Natural killer cell treated with Interleukin-12 subunit alpha and Interleukin-12 subunit beta and Interleukin-15 and Interleukin-18, amount 100 ng/mL, for 72 hours (primary cell): ENCODE measurements around the gene ZNF785. TPM values are rescaled to one million over a fixed set of nuclear protein-coding genes. Genes with fewer than 3 reads are reported as not detected.
"Not testable (repeated sequence)": the region's sequence is repeated elsewhere in the genome, so short reads cannot be mapped to it uniquely, and the experiment has no call there.

ENCODE experiments used
- ATAC-seq, 2 donors: fragments of 150-1000 bp; cut with Tn5 transposase in 1 of 2; sonication (Bioruptor Pico), chemical (Tn5 transposase) in 1 of 2; 2 replicates each; pipeline ENCODE4 v1.10.0; 2021
- DNase-seq: peaks from one replicate; pipeline ENCODE4 v3.0.0; 2022; ENCODE audit warnings: low spot score
- H3K27ac Mint-ChIP-seq, 2 donors: 1 replicate in 1 of 2; 2 replicates in 1 of 2; pipeline ENCODE4 v1.8.0; 2022; ENCODE audit warnings: mixed read lengths in 2 of 2, mild to moderate bottlenecking in 1 of 2, moderate library complexity in 1 of 2
- H3K27me3 Mint-ChIP-seq, 2 donors: 1 replicate in 1 of 2; 2 replicates in 1 of 2; pipeline ENCODE4 v1.8.0; 2022; ENCODE audit warnings: mixed read lengths in 2 of 2
- H3K36me3 Mint-ChIP-seq: one replicate; pipeline ENCODE4 v1.8.0; 2022; ENCODE audit warnings: mixed read lengths
- H3K4me1 Mint-ChIP-seq, 2 donors: 1 replicate in 1 of 2; 2 replicates in 1 of 2; pipeline ENCODE4 v1.8.0; 2022; ENCODE audit warnings: low read depth in 2 of 2, mixed read lengths in 2 of 2, mild to moderate bottlenecking in 1 of 2
- H3K4me3 Mint-ChIP-seq: one replicate; pipeline ENCODE4 v1.8.0; 2022; ENCODE audit warnings: mixed read lengths
- H3K9me3 Mint-ChIP-seq: 2 replicates; pipeline ENCODE4 v1.8.0; 2022; ENCODE audit warnings: mixed read lengths
- total RNA-seq, 2 donors: library from RNA; stranded (reverse); gene quantifications; one replicate each; pipeline ENCODE4 v1.2.3, GENCODE V29; 2022

ZNF785 gene
- total RNA-seq, 2 donors from 2014 or later = 13.3 to 20.0 TPM

DNA sequence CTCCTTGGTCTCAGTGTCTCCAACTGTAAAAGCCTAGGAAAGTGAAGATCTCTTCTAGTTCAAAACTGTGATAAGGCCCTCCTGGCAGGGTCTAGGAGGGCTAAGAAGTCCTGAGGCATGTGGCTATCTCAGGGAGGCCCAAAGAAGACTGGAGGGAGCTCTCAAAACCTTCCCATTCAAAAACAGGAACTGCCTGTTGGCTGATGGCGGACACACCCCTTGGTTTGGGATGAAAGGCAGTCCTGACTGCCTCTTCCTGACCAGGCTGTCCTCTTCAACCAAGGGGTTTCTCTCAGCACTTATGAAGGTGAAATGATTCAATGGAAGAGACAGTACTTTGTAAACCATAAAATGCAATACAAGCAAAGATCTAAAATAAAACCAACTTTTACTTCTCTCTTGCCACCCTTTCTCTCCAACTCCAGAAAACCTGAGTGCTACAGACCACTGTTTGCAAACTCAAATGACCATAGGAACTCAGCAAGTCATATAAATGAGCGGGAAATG lies 32.1 kb downstream of the ZNF785 start:
- Mint-ChIP-seq H3K4me1 (peaks cover 33 to 34% of the 10 kb centered on the region in 2 donors), H3K4me3 (no peak overlapping the region), H3K27me3 (no peaks in the 10 kb centered on the region), H3K36me3 (peaks cover 4% of the 10 kb centered on the region), H3K27ac (peak overlapping the region; percentile 70 to 94), H3K9me3 (no peaks in the 10 kb centered on the region)
- no peak for DNase-seq
- no peak for ATAC-seq

DNA sequence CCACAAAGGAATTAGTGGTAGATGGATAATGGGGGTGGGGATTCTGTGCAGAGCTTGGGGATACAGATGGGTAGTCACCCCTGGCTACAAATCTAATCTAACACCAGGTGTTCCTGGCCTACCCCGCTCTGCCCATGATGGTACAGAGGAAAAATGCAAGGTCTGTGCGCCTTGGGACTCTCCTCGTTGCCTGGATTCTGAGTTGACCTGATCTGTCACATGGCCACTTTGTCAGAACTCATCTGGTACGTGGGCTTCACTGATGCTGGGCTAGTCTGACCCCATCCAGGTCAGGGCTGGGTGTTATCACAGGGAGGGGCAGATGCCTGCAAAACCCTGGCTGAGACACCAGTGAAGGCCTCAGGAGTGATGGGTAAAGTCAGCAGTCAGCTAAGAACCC lies 32.5 kb downstream of the ZNF785 start:
- Mint-ChIP-seq H3K4me3 (no peak overlapping the region), H3K27me3 (no peaks in the 10 kb centered on the region), H3K9me3 (no peaks in the 10 kb centered on the region), H3K36me3 (peaks cover 4% of the 10 kb centered on the region), H3K27ac (peak overlapping the region; percentile 70 to 94), H3K4me1 (peaks cover 33% of the 10 kb centered on the region in 2 donors)
- ATAC-seq = no peak
- no peak for DNase-seq

DNA sequence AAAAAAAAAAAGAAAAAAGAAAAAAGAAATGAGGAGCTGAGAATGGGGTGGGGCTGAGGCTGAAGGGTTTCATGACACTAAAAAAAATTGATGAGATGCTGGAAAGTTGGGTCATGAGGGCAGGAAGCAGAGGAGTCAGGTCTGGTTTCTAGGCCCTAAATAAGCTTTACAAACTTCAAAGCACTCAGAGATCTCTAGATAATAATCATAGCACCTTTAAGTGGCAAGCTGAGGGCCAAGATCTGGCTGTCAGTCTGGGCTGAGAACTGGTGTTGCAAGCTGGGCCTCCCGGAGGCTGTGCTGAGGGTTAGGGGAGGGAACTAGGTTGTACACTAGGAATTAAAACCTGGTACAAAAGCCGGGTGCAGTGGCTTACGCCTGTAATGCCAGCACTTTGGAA lies 33.7 kb downstream of the ZNF785 start:
- H3K4me1 Mint-ChIP-seq = peaks cover 33% of the 10 kb centered on the region in 2 donors
- H3K36me3 Mint-ChIP-seq = peaks cover 4% of the 10 kb centered on the region
- peak overlapping the region; percentile 70 to 94 for H3K27ac Mint-ChIP-seq
- no peaks in the 10 kb centered on the region for H3K27me3 Mint-ChIP-seq
- DNase-seq (no peak), ATAC-seq (peak; percentile 69 to 81)
- H3K9me3 Mint-ChIP-seq = no peaks in the 10 kb centered on the region
- peak overlapping the region; percentile 45 for H3K4me3 Mint-ChIP-seq

DNA sequence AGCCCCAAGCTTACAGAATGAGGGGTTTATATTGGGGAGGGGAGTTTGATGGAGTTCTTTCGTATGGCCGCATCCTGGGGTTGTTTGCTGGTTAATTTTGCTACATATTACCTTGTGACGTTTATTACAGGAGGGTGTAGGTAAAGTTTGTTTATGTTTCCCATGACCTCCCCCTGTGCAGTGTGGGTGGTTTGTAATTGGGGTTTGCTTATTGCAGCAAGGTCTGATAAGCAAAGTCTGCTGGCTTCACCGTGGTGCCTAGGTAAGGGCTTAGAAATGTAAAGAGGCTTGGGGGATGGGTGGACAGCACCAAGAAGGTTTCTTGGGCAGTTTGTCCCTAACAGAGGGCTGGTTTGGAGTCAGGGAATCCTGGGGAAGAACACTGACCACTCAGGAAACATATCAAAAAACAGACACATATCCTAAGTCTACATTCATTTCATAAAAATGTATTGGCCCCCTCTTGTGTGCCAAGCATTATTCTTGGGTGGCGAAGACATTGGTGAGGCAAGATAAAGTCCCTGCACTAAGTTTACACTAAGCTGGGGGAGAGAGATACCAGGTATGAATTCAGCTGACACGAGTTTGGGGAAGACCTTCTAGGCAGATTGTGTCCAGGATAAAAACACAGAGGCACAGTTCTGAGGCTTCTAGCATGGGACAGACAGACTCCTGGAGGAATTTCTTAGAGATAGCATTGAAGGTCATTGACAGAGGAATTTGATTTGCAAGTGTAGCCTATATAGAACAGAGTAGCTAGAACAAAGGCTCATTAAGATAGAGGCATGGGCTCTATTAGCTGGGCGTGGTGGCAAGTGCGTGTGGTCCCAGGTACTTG lies 36.9 kb downstream of the ZNF785 start:
- H3K9me3 Mint-ChIP-seq = no peaks in the 10 kb centered on the region
- no peak overlapping the region for H3K4me3 Mint-ChIP-seq
- ATAC-seq (no peak), DNase-seq (no peak)
- H3K36me3 Mint-ChIP-seq = no peaks in the 10 kb centered on the region
- peak overlapping the region in 1 of 2 donors; percentile 9 for H3K27ac Mint-ChIP-seq
- no peaks in the 10 kb centered on the region for H3K27me3 Mint-ChIP-seq
- peaks cover 18 to 21% of the 10 kb centered on the region in 2 donors for H3K4me1 Mint-ChIP-seq

DNA sequence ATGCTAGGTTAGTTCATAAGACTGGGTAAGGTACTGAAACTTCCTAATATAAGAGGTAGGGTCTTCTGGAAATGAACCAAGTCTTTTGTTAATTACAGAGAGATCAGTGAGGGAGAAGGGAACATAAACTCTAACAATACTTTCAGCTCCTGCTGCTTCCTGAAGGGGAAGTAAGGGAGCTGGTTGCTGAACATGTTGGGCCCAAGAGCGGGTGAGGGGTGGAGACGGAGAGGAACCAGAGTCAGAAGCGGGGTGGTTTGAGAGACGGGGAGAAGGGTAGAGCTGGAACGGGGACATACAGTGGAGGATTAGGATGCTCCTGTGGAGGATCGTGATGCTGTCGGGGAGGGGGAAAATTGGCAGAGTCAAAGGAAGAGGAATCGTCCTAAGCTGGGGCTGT lies 39.4 kb downstream of the ZNF785 start:
- Mint-ChIP-seq H3K4me1 (peaks cover 0 to 1% of the 10 kb centered on the region in 2 donors), H3K27ac (peak overlapping the region in 1 of 2 donors; percentile 13), H3K4me3 (no peak overlapping the region), H3K27me3 (no peaks in the 10 kb centered on the region), H3K36me3 (no peaks in the 10 kb centered on the region), H3K9me3 (no peaks in the 10 kb centered on the region)
- no peak for ATAC-seq
- DNase-seq = no peak

DNA sequence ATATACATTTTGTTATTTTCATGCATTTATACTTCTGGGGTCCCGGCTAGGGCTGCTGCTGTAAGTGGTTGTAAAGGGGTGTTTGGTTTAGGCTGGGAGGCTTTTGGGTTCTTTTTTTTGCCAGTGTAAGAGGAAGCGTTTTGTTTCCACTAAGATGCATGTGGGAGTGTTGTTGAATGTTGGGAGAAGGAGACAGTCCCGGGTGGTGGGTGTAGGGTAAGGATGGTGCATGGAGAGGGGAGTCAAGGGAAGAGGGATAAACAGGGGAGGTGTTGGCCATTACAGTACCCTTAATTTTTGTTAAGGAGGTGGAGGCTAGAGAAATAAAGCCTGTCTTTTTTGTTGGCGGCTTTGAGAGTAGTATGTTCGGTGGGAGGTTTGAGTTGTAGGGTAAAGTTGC lies 42.4 kb downstream of the ZNF785 start:
- ATAC-seq (no peak), DNase-seq (no peak)
- H3K27me3 Mint-ChIP-seq = no peaks in the 10 kb centered on the region
- no peaks in the 10 kb centered on the region for H3K4me1 Mint-ChIP-seq
- no peak overlapping the region for H3K4me3 Mint-ChIP-seq
- no peaks in the 10 kb centered on the region for H3K9me3 Mint-ChIP-seq
- no peak overlapping the region for H3K27ac Mint-ChIP-seq
- no peaks in the 10 kb centered on the region for H3K36me3 Mint-ChIP-seq

DNA sequence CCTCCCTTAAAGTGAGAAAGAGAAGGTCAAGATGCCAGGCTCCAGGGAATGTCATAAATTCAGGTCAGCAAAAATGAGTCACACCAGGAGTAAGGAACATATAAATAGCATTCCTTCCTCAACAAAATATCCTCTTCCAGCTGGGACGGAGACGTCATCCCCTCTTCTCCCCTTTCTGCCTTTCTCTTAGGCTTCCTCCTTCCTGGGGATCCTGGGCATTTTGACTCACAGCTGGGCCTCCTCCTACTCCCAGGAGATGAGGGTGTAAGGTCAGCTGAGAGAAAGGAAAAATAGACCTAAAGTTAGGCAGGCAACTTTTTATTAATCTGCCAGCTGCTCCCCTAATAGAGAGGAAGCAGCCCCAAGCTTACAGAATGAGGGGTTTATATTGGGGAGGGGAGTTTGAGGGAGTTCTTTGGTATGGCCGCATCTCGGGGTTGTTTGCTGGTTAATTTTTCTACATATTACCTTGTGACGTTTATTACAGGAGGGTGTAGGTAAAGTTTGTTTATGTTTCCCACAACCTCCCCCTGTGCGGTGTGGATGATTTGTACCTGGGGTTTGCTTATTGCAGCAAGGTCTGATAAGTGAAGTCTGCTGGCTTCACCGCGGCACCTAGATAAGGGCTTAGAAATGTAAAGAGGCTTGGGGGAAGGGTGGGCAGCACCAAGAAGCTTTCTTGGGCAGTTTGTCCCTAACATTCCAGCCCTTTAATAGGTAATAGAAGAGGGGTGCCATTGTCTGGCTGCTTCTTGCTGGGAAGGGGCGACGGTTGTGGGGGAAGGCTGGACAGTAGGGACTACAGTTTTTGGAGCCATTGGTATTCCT lies 43.8 kb downstream of the ZNF785 start:
- Mint-ChIP-seq H3K9me3 (no peaks in the 10 kb centered on the region), H3K27me3 (no peaks in the 10 kb centered on the region), H3K27ac (no peak overlapping the region), H3K4me3 (no peak overlapping the region), H3K4me1 (peaks cover 0 to 2% of the 10 kb centered on the region in 2 donors), H3K36me3 (no peaks in the 10 kb centered on the region)
- DNase-seq (no peak), ATAC-seq (no peak)

DNA sequence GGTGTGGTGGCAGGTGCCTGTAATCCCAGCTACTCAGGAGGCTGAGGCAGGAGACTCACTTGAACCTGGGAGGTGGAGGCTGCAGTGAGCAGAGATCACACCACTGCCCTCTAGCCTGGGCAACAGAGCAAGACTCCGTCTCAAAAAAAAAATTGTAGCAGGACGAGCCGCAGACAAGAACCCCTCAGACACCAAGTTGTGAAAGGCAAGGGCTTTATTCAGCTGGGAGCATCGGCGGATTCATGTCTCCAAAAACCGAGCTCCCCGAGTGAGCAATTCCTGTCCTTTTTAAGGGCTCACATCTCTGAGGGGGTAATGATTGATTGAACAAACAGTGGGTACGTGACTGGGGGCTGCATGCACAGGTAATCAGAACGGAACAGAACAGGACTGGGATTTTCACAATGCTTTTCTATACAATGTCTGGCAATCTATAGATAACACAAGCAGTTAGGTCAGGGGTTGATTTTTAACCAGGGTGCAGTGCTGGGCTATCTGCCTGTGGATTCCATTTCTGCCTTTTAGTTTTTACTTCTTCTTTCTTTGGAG lies 44.5 kb downstream of the ZNF785 start:
- ATAC-seq, H3K4me3 Mint-ChIP-seq, H3K36me3 Mint-ChIP-seq, H3K27me3 Mint-ChIP-seq, DNase-seq, H3K9me3 Mint-ChIP-seq, H3K4me1 Mint-ChIP-seq, H3K27ac Mint-ChIP-seq: not testable (repeated sequence)

DNA sequence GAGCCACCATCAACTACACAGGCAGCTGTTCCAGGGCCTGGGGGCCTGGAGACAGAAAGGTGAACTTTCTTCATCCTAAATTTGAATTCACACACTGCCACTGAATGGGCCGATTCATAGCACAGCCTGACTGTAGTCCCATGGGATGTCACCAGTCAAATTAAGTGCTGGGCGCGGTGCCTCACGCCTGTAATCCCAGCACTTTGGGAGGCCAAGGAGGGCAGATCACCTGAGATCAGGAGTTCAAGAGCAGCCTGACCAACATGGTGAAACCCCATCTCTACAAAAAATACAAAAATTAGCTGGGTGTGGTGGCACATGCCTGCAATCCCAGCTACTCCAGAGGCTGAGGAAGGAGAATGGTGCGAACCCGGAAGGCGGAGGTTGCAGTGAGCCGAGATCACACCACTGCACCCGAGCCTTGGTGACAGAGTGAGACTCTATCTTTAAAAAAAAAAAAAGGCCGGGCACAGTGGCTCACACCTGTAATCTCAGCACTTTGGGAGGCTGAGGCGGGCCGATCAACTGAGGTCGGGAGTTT lies 45.4 kb downstream of the ZNF785 start:
- H3K27ac Mint-ChIP-seq, H3K36me3 Mint-ChIP-seq, H3K27me3 Mint-ChIP-seq, ATAC-seq, DNase-seq, H3K4me3 Mint-ChIP-seq, H3K9me3 Mint-ChIP-seq: not testable (repeated sequence)
- peaks cover 13 to 14% of the 10 kb centered on the region in 2 donors for H3K4me1 Mint-ChIP-seq

DNA sequence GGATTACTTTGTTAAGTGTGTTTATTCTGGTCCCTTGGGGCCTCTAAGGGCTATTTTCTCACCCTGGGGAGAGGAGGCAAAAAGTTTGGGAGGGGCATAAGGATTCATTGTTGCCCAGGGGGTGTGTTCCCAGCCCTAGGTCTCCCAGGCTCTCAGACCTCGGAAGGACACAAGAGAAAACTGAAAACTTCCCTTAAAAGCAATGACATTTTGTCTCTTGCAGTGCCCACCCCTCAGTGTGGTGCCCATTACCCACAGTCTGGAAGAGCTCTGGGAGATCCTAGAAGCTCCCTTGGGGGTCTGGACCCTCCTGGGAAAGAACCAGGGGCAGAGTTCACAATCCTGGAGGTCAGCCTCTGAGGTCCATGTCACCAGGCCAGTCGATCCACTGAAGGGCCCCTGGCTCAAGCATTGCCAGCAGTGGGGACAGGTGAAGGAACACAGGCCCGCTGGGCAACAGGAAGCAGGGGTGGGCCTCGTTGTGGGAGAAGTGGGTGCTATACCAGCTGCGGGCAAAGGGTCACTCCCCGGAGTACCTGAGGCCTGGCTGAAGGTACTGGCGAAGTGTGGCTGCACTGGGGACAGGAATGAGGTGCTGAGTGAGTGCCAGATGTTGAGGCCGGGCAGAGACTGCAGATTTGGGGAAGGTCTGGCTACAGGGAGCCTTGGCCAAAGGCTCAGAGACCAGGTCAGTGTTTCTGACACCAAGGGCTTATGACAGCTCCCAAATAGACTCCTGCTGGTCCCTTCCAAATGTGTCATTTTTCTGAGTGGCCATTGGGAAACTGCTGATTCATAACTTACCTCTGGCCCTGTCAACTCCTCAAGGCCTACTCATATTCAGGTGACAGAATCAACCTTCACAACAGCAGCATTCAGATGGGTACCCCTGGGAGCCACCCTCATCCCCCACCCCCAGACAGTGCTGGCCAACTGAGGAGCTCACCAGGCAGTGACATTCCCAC lies 46.2 kb downstream of the ZNF785 start:
- no peaks in the 10 kb centered on the region for H3K27me3 Mint-ChIP-seq
- peaks cover 16% of the 10 kb centered on the region in 2 donors for H3K4me1 Mint-ChIP-seq
- DNase-seq (no peak), ATAC-seq (no peak)
- peak overlapping the region in 1 of 2 donors; percentile 13 for H3K27ac Mint-ChIP-seq
- no peaks in the 10 kb centered on the region for H3K9me3 Mint-ChIP-seq
- H3K36me3 Mint-ChIP-seq = no peaks in the 10 kb centered on the region
- no peak overlapping the region for H3K4me3 Mint-ChIP-seq

DNA sequence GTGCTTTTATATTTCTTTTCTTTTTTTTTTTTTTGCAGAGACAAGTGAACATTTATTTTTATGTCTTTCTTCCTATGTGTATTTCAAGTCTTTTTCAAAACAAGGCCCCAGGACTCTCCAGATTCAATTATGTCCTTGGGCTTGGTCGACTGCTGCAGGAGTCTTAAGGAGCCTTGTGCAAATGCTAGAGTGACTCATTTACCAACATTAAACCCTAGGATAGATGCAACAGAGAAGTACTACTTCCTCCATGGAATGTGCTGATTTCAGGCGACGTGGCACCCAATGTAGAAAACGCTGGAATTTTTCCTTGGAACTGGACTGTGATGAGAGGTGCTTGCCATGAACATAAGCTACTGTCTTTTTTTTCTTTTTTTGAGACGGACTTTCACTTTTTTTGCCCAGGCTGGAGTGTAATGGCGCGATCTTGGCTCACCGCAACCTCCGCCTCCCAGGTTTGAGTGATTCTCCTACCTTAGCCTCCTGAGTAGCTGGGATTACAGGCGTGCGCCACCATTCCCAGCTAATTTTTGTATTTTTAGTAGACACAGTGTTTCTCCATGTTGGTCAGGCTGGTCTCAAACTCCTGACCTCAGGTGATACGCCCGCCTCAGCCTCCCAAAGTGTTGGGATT lies 49.0 kb downstream of the ZNF785 start:
- not testable (repeated sequence) for ATAC-seq, H3K36me3 Mint-ChIP-seq, H3K9me3 Mint-ChIP-seq, H3K27me3 Mint-ChIP-seq, DNase-seq
- peaks cover 20% of the 10 kb centered on the region in 2 donors for H3K4me1 Mint-ChIP-seq
- H3K4me3 Mint-ChIP-seq = peak overlapping the region; percentile 97
- peak overlapping the region; percentile 94 to 96 for H3K27ac Mint-ChIP-seq

DNA sequence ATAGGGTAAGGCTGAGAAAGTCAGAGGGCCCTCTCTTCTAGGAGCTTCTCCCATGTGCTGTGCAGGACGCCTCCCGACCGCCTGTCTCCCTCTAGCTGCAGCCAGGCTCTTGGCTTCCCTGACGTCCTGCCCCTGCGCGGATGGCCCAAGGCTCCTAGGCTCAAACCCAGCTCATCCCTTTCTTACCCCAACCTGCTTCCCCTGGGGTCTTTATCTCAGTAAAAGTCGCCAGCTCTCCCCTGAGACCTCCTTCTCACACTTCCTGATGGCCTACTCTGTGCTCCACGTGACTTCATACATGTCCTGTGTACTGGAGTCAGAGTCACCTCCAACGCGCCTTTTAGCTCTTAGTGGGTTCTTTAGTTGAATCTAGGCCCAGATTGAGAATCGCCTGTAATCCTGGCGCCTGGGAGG lies 49.7 kb downstream of the ZNF785 start:
- ATAC-seq = peak; percentile 72 to 73
- peak overlapping the region; percentile 94 to 96 for H3K27ac Mint-ChIP-seq
- H3K9me3 Mint-ChIP-seq = no peaks in the 10 kb centered on the region
- no peaks in the 10 kb centered on the region for H3K36me3 Mint-ChIP-seq
- H3K27me3 Mint-ChIP-seq = no peaks in the 10 kb centered on the region
- peak overlapping the region; percentile 97 for H3K4me3 Mint-ChIP-seq
- H3K4me1 Mint-ChIP-seq = peaks cover 20 to 24% of the 10 kb centered on the region in 2 donors
- DNase-seq = peak; percentile 71
